ENCODE results near the gene ATG4B. TPM values are rescaled to one million over a fixed set of nuclear protein-coding genes. Genes with fewer than 3 reads are reported as not detected.

Gene ATG4B
- polyA plus RNA-seq, 1 donor from 2014 or later, result 128 TPM

DNA sequence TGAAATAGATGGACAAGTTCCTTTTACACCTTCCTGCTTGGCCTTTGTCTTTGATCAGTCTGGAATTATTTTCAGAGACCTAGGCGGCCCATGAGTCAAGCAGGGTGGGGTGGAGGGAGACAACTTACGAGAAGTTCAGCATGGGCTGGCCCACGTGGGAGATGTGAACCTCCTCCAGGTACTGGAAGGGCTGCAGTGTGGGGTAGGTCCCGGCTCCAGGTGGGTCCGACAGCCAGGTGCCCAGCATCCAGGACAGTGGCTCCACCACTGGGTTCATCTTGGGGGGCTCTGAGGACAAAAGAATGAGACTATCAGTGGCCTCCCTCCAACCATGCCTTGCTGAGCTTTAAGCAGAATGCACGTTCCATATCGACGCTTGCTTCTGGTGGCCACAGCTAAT is 31.3 kb upstream of the ATG4B start:
- TF ChIP-seq MXI1 (conservative IDR thresholded peaks at IDR 0.05; ENCODE audit: poor library complexity, severe bottlenecking) (no peak), EP300 (conservative IDR thresholded peaks at IDR 0.05; ENCODE audit: poor library complexity, severe bottlenecking) (no peak), RAD21 (conservative IDR thresholded peaks at IDR 0.05) (no peak)
- Histone ChIP-seq H3K9ac (ENCODE audit: low read length) (no peak overlapping the region), H3K4me2 (ENCODE audit: low read length) (no peak overlapping the region), H3K36me3 (ENCODE audit: insufficient read depth, low read length) (no peaks in the 10 kb centered on the region), H3K79me2 (replicated peaks; ENCODE audit: insufficient read depth, low read length) (no peaks in the 10 kb centered on the region), H3F3A (ENCODE audit: insufficient read depth, low read length, poor library complexity, severe bottlenecking) (no peaks in the 10 kb centered on the region), H2AFZ (ENCODE audit: low read depth, low read length) (no peak overlapping the region), H4K20me1 (ENCODE audit: insufficient read depth) (no peaks in the 10 kb centered on the region), H3K9me2 (ENCODE audit: insufficient read depth, low read length) (no peaks in the 10 kb centered on the region), H3K4me3 (ENCODE audit: low read length) (no peak overlapping the region), H3K27ac (ENCODE audit: low read length) (no peak overlapping the region), H3K27me3 (ENCODE audit: insufficient read depth, low read depth, low read length) (no peaks in the 10 kb centered on the region), H3K9me3 (ENCODE audit: low read length) (no peaks in the 10 kb centered on the region)

GRCh38 chr2:241607162-241607885 is 30.2 kb upstream of the ATG4B start:
- H4K20me1 ChIP-seq (ENCODE audit: insufficient read depth), result no peaks in the 10 kb centered on the region
- no peak overlapping the region for H3K27ac ChIP-seq (ENCODE audit: low read length)
- no peak overlapping the region for H3K9ac ChIP-seq (ENCODE audit: low read length)
- TF ChIP-seq, protein P1, sequence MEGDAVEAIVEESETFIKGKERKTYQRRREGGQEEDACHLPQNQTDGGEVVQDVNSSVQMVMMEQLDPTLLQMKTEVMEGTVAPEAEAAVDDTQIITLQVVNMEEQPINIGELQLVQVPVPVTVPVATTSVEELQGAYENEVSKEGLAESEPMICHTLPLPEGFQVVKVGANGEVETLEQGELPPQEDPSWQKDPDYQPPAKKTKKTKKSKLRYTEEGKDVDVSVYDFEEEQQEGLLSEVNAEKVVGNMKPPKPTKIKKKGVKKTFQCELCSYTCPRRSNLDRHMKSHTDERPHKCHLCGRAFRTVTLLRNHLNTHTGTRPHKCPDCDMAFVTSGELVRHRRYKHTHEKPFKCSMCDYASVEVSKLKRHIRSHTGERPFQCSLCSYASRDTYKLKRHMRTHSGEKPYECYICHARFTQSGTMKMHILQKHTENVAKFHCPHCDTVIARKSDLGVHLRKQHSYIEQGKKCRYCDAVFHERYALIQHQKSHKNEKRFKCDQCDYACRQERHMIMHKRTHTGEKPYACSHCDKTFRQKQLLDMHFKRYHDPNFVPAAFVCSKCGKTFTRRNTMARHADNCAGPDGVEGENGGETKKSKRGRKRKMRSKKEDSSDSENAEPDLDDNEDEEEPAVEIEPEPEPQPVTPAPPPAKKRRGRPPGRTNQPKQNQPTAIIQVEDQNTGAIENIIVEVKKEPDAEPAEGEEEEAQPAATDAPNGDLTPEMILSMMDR (IDR thresholded peaks at IDR 0.05; ENCODE audit: poor library complexity, severe bottlenecking), result no peak
- TF ChIP-seq RAD21 (conservative IDR thresholded peaks at IDR 0.05), result no peak
- no peak for TF ChIP-seq MXI1 (conservative IDR thresholded peaks at IDR 0.05; ENCODE audit: poor library complexity, severe bottlenecking)
- TF ChIP-seq EP300 (conservative IDR thresholded peaks at IDR 0.05; ENCODE audit: poor library complexity, severe bottlenecking), result no peak
- TF ChIP-seq POLR2AphosphoS5 (IDR thresholded peaks at IDR 0.05), result no peak
- TF ChIP-seq EZH2 (IDR thresholded peaks at IDR 0.05; ENCODE audit: borderline replicate concordance, insufficient read depth, low read length, poor library complexity, severe bottlenecking), result no peak
- TF ChIP-seq SMC3 (conservative IDR thresholded peaks at IDR 0.05; ENCODE audit: poor library complexity), result no peak
- no peak for TF ChIP-seq TAF1 (IDR thresholded peaks at IDR 0.05; ENCODE audit: low read depth)
- TF ChIP-seq, protein P2, sequence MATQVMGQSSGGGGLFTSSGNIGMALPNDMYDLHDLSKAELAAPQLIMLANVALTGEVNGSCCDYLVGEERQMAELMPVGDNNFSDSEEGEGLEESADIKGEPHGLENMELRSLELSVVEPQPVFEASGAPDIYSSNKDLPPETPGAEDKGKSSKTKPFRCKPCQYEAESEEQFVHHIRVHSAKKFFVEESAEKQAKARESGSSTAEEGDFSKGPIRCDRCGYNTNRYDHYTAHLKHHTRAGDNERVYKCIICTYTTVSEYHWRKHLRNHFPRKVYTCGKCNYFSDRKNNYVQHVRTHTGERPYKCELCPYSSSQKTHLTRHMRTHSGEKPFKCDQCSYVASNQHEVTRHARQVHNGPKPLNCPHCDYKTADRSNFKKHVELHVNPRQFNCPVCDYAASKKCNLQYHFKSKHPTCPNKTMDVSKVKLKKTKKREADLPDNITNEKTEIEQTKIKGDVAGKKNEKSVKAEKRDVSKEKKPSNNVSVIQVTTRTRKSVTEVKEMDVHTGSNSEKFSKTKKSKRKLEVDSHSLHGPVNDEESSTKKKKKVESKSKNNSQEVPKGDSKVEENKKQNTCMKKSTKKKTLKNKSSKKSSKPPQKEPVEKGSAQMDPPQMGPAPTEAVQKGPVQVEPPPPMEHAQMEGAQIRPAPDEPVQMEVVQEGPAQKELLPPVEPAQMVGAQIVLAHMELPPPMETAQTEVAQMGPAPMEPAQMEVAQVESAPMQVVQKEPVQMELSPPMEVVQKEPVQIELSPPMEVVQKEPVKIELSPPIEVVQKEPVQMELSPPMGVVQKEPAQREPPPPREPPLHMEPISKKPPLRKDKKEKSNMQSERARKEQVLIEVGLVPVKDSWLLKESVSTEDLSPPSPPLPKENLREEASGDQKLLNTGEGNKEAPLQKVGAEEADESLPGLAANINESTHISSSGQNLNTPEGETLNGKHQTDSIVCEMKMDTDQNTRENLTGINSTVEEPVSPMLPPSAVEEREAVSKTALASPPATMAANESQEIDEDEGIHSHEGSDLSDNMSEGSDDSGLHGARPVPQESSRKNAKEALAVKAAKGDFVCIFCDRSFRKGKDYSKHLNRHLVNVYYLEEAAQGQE (IDR thresholded peaks at IDR 0.05; ENCODE audit: borderline replicate concordance), result no peak
- H3K79me2 ChIP-seq (replicated peaks; ENCODE audit: insufficient read depth, low read length), result no peaks in the 10 kb centered on the region
- no peaks in the 10 kb centered on the region for H3F3A ChIP-seq (ENCODE audit: insufficient read depth, low read length, poor library complexity, severe bottlenecking)
- no peak overlapping the region for H2AFZ ChIP-seq (ENCODE audit: low read depth, low read length)
- H3K4me2 ChIP-seq (ENCODE audit: low read length), result no peak overlapping the region
- H3K36me3 ChIP-seq (ENCODE audit: insufficient read depth, low read length), result no peaks in the 10 kb centered on the region
- no peaks in the 10 kb centered on the region for H3K27me3 ChIP-seq (ENCODE audit: insufficient read depth, low read depth, low read length)
- H3K9me2 ChIP-seq (ENCODE audit: insufficient read depth, low read length), result no peaks in the 10 kb centered on the region
- H3K4me3 ChIP-seq (ENCODE audit: low read length), result no peak overlapping the region
- no peaks in the 10 kb centered on the region for H3K9me3 ChIP-seq (ENCODE audit: low read length)

All from neural cell (in vitro differentiated cells).